NCI-H2196 (cell line): ENCODE measurements around the gene C6orf15.

Source experiments
- DNase-seq: peaks from one replicate; lab custom pipeline; 2025; ENCODE audit not compliant: unreplicated experiment; lab: John Stamatoyannopoulos, UW

The C6orf15 gene

DNA sequence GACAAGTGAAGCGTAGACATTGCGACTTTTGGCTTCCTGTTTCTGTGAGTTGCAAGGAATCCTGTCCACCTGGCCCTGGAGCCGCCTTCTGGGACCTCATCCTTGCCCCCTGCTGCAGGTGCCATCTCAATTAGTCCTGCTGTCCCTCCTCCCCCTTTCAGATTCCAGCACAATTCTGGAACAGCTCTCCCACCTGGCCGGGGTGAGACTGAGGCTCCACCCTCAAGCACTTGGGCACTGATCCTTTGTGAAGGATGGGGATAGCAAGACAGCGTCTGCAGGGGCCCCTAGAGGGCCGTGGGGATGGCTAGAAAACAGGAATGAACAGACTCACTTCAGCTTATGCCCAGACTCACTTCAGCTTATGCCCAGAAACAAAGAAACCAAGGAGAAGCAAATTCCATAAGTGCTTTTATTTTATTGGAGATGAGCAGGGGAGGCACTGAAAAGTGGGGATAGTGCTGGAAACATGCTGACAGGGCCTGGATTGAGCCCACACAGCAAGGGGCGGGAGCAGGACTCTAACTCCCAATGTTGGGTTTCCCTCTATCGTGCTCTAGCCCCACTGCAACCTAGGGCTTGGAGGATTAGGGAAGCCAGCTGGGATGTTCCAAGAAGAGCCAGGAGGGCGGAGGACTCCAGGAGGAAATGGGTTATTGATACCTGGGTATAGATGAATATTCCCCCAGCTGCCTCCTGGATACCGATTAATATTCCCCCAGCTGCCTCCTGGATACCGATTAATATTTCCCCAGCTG is 1.4 kb downstream of the C6orf15 start:
- DNase-seq, result no peak

GRCh38 chr6:31107052-31107451 is 5.3 kb downstream of the C6orf15 start:
- DNase-seq, result no peak

- DNase-seq, result no peak
Measured at GRCh38 chr6:31103136-31103535, 9.2 kb downstream of the C6orf15 start.

- no peak for DNase-seq
Measured at GRCh38 chr6:31098449-31098938, 13.9 kb downstream of the C6orf15 start.

DNA sequence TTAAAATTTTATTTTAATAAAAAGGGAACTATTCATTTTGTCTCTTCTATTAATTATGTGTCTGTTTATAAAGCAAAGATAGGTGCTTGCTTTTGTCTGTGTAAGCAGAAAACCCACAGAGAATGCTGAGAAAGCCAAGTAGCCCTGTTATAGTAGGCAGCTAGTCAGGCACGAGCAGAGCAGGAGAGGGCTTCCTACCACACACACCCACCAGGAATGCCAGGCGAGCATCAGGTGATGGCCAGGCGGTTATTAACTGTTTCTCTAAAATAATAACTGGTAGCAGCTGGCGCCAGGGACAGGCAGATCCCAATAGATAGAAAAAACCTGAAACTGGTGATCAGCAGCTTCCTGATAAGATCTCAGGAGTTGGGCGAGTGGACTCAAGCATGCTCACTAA is 15.7 kb downstream of the C6orf15 start:
- no peak for DNase-seq

DNA sequence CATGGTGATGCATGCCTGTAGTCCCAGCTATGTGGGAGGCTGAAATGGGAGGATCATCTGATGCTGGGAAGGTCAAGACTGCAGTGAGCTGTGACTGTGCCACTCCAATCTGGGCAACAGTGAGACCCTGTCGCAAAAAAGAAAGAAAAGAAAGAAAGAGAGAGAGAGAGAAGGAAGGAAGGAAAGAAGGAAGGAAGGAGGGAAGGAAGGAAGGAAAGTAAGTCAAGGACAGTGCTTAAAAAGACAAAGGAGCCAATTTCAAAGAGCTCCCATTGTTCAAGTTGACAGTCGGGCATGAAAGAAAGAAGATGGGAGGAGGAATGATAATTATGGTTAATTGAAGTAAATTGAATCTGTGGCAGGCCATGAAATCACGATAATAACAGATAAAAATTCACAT is 16.2 kb downstream of the C6orf15 start:
- DNase-seq, result no peak

GRCh38 chr6:31094389-31094881 is 17.9 kb downstream of the C6orf15 start:
- DNase-seq, result peak; percentile 25

DNA sequence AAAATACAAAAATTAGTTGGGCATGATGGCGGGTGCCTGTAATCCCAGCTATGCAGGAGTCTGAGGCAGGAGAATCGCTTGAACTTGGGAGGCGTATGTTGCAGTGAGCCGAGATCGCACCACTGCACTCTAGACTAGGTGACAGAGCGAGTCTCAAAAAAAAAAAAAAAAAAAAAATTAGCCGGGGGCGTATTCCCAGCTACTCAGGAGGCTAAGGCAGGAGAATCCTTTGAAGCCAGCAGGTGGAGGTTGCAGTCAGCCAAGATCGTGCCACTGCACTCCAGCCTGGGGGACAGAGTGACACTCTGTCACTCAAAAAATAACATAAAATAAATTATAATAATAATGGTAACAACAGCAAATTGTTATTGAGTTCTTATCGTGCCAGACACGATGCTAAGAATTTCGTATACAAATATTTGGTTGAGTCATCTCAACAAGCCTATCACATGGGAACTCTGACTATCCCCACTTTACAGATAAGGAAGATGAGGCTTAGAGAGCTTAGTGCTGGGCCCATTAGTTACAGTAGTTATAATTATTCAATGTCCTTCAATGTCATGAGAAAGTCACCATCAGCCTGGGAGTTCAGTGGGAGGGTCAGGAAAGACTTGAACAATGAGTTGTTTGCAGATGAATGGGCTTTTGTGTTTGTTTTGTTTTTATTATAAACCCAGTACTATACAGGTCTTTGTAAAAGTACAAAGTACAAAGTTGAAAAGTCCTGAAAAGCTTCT is 19.4 kb downstream of the C6orf15 start:
- no peak for DNase-seq

GRCh38 chr6:31092238-31092637 is 20.1 kb downstream of the C6orf15 start:
- DNase-seq, result no peak

DNA sequence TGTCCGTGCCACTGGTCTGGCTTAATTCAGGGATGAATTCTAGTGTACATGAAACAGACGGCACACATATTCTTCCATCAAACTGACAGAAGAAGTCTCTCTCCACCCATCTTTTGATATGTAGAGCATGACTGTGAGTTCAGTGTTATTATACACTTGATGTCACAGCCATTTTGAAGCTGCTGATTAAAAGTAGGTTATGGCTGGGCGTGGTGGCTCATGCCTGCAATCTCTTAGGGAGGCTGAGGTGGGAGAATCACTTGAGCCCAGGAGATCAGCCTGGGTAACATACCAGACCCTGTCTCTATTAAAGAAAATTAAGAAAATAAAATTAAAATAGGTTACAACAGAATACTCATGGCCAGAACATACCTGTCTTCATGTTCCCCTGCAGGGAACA is 20.7 kb downstream of the C6orf15 start:
- no peak for DNase-seq

GRCh38 chr6:31090973-31091364 is 21.4 kb downstream of the C6orf15 start:
- no peak for DNase-seq

DNA sequence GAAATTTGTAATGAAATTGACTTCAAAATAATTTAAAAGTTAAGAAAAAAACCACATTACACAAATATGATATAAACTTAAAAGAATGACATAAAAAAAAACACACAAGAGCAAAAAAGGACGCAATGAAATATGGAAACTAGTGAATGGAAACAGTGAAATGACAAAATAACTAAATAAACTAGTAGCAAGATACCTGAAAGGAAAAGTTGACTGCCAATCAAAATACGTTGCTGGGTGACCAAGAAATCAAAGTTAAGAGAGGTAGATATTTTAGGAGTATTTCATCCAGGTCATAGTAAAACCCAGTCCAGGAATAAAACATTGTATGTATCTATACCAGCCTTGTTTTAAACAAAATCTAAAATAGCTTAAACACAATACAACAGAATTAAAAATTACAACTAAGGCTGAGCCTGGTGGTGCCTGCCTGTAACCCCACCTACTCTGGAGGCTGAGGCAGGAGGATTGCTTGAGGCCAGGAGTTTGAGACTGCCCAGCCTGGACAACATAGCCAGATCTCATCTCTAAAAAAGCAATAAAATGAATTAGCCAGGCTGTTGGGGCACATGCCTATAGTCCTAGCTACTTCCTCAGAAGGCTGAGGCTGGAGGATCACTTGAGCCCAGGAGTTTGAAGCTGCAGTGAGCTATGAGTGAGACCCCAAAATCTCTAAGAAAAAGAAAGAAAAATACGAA is 22.0 kb downstream of the C6orf15 start:
- DNase-seq, result no peak

DNA sequence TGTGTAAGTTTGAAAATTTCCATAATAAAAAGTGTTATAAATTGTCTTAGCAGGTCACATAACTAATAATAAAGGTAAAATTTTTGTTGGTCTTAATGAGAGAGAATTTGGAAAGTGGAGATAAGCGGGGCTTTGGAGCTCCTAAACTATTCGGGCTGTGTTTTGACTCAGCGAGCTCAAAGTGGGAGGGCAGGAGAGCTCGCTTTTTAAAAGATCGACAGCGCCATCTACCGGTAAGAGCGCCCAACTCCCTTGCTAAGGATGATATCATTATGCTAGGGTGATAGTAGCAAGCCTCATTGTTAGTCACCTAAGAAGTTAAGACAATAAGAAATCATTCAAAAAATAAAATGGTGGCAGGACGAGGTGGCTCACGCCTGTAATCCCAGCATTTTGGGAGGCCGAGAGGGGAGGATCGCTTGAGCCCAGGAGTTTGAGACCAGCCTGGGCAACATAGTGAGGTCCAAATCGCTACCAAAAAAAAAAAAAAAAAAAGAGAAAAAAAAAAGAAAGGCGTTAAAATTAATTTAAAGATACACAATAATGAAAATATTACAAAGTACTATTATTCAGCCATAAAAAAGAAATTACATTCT is 24.8 kb downstream of the C6orf15 start:
- DNase-seq, result peak; percentile 90

GRCh38 chr6:31086788-31087440 is 25.5 kb downstream of the C6orf15 start:
- DNase-seq, result no peak

GRCh38 chr6:31083742-31084354 is 28.5 kb downstream of the C6orf15 start:
- DNase-seq, result peak; percentile 13

- no peak for DNase-seq
Measured at GRCh38 chr6:31081872-31082271, 30.5 kb downstream of the C6orf15 start.

DNA sequence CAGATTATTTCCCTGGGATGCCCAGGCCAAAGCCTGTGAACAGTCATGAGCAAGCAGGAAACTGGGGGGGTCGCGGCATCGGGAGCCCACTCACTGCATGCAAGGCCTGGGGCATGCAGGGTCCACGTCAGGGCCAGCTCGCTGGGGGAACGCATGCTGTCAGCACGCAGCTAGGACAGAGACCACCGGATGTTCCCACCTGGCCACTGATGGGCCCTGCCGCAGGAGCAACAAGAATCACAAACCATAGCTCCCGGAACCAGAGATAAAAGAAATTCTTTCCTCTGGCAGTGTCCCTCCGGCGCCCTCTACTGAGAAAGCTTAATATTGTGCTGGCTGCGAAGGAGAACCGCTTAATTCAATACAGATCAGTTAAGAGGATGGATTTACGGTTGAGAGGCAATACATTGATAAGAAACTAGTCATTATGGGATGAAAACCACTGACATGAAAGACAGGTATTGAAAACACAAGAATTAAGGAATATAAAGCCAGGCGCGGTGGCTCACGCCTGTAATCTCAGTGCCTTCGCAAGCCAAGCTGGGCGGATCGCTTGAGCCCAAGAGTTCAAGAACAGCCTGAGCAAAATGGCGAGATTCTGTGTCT is 32.6 kb downstream of the C6orf15 start:
- peak; percentile 77 for DNase-seq

GRCh38 chr6:31076611-31077010 is 35.8 kb downstream of the C6orf15 start:
- no peak for DNase-seq

GRCh38 chr6:31075528-31075927 is 36.8 kb downstream of the C6orf15 start:
- DNase-seq, result no peak

DNA sequence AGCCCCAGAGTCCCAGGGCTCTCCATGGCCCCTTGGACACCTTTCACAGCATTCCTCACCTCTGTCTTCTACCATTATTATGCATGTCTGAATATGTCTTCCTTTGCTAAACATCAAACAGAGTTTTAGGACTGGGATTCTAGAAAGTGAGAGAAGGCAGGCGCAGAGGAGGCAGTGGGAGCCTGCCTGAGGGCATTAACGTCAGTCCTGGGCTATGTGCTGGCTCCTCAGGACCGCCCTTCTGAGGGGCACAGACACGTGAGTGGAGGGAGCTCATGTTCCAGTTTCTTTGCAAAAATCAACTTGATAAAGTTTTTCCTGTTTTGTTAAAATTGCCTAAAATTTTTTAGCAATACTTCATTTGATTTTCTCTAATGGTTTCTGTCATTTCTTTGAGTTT is 38.0 kb downstream of the C6orf15 start:
- DNase-seq, result no peak
